ENCODE measurements around the gene CD14. TPM values are rescaled to one million over a fixed set of nuclear protein-coding genes. Genes with fewer than 3 reads are reported as not detected.

The CD14 gene
- total and polyA plus RNA-seq, 2 donors (not counting 1 experiment from before 2014, with no cell fraction given) = 0.32 to 10.9 TPM

DNA sequence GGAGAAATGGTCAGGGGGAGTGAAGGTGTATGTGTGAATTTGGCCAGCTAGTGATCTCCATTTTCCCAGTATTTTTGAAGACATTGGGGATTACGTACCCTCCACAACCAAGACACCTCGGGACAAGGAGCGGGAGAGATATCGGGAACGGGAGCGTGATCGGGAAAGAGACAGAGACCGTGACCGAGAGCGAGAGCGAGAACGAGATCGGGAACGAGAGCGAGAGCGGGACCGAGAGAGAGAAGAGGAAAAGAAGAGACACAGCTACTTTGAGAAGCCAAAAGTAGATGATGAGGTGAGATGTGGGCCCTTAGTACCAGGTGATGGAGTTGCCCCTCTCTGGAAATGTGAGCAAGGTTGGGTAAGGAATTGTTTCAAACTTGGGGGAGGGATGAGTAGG, 25.9 kb upstream of the CD14 start:
- Histone ChIP-seq H3K4me1 (ENCODE audit: control insufficient read depth, extremely low read depth, insufficient read depth, low read length) (no peaks in the 10 kb centered on the region), H3K9me3 (ENCODE audit: control insufficient read depth, insufficient read depth, low read depth, low read length) (no peaks in the 10 kb centered on the region), H2AFZ (ENCODE audit: low read length) (no peak overlapping the region), H3K36me3 (ENCODE audit: control insufficient read depth, insufficient read depth, low read length) (peaks cover 34% of the 10 kb centered on the region), H3K9ac (ENCODE audit: insufficient read depth, low read length) (no peak overlapping the region), H3K79me2 (ENCODE audit: control insufficient read depth, insufficient read depth, low read length) (no peaks in the 10 kb centered on the region), H3K27ac (ENCODE audit: insufficient read depth, low read length) (no peak overlapping the region), H3K27me3 (ENCODE audit: control insufficient read depth, insufficient read depth, low read length) (no peaks in the 10 kb centered on the region), H3K4me2 (ENCODE audit: extremely low read depth, insufficient read depth, low read length) (no peak overlapping the region), H4K20me1 (ENCODE audit: control insufficient read depth, extremely low read depth, insufficient read depth, low read length) (no peaks in the 10 kb centered on the region), H3K4me3 (replicated peaks in 1 of 4; ENCODE audit: control extremely low read depth in 1 of 4, insufficient read depth in 1 of 4, low read depth in 3 of 4, low read length in 4 of 4) (no peak overlapping the region)
- TF ChIP-seq, protein P1, sequence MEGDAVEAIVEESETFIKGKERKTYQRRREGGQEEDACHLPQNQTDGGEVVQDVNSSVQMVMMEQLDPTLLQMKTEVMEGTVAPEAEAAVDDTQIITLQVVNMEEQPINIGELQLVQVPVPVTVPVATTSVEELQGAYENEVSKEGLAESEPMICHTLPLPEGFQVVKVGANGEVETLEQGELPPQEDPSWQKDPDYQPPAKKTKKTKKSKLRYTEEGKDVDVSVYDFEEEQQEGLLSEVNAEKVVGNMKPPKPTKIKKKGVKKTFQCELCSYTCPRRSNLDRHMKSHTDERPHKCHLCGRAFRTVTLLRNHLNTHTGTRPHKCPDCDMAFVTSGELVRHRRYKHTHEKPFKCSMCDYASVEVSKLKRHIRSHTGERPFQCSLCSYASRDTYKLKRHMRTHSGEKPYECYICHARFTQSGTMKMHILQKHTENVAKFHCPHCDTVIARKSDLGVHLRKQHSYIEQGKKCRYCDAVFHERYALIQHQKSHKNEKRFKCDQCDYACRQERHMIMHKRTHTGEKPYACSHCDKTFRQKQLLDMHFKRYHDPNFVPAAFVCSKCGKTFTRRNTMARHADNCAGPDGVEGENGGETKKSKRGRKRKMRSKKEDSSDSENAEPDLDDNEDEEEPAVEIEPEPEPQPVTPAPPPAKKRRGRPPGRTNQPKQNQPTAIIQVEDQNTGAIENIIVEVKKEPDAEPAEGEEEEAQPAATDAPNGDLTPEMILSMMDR (conservative IDR thresholded peaks at IDR 0.05 in 1 of 2, IDR thresholded peaks at IDR 0.05 in 1 of 2; ENCODE audit: low read depth in 1 of 2, low read length in 2 of 2) = no peak
- TF ChIP-seq EZH2 (IDR thresholded peaks at IDR 0.05; ENCODE audit: low read length, missing control alignments) = no peak
- no peak for DNase-seq (ENCODE audit: low read depth in 2 of 2)

DNA sequence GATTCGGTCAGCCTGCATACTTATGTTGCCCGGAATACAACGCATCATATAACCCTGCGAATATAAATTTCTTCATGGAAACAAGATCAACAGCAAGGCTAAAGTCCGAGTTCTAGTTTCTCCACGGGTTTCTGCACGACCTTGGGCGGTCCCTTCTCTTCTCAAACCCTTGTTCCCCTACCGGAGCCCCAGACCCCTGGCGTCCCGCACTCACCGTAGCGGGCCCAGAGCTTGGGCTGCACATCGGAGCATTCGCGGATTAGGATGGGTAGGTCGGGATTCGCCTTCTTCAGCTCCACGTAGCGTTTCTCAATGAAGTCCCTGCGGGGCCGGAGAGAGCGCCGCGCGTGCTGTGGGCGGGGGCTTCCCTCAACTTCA, 14.1 kb upstream of the CD14 start:
- Histone ChIP-seq H3K36me3 (ENCODE audit: control insufficient read depth, insufficient read depth, low read length) (peaks cover 13% of the 10 kb centered on the region), H3K4me2 (ENCODE audit: extremely low read depth, insufficient read depth, low read length) (peak overlapping the region; percentile 98), H3K9me3 (ENCODE audit: control insufficient read depth, insufficient read depth, low read depth, low read length) (no peaks in the 10 kb centered on the region), H3K4me3 (replicated peaks in 1 of 4; ENCODE audit: control extremely low read depth in 1 of 4, insufficient read depth in 1 of 4, low read depth in 3 of 4, low read length in 4 of 4) (peak overlapping the region; percentile 87 to 93 (median 92)), H3K4me1 (ENCODE audit: control insufficient read depth, extremely low read depth, insufficient read depth, low read length) (peaks cover 4% of the 10 kb centered on the region), H2AFZ (ENCODE audit: low read length) (peak overlapping the region; percentile 82), H3K79me2 (ENCODE audit: control insufficient read depth, insufficient read depth, low read length) (peaks cover 25% of the 10 kb centered on the region), H3K27ac (ENCODE audit: insufficient read depth, low read length) (peak overlapping the region; percentile 80), H4K20me1 (ENCODE audit: control insufficient read depth, extremely low read depth, insufficient read depth, low read length) (no peaks in the 10 kb centered on the region), H3K27me3 (ENCODE audit: control insufficient read depth, insufficient read depth, low read length) (no peaks in the 10 kb centered on the region), H3K9ac (ENCODE audit: insufficient read depth, low read length) (peak overlapping the region; percentile 85)
- DNase-seq (ENCODE audit: low read depth in 2 of 2) = peak in 1 of 2 donors; percentile 6
- TF ChIP-seq, protein P1 (conservative IDR thresholded peaks at IDR 0.05 in 1 of 2, IDR thresholded peaks at IDR 0.05 in 1 of 2; ENCODE audit: low read depth in 1 of 2, low read length in 2 of 2) = no peak
- no peak for TF ChIP-seq EZH2 (IDR thresholded peaks at IDR 0.05; ENCODE audit: low read length, missing control alignments)

DNA sequence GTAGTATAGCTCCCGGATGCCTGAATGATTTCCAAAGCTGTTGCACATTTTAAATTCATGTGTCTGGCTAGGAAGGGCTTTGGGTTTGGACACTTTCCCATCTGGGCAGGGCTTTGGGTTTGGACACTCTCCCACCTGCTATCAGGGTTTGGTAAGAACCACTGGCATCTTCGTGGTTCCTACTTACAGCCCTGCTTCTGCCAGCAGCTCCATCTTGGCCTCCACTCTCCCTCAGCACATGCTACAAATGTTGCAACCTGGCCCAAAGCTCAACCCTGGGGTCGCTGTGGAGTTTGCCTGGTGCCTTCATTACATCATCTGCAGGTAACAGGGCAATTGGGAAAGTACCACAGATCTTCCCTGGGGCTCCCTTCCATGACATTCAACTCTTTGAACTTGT, 9.7 kb upstream of the CD14 start:
- H3K4me2 ChIP-seq (ENCODE audit: extremely low read depth, insufficient read depth, low read length) = no peak overlapping the region
- no peaks in the 10 kb centered on the region for H3K27me3 ChIP-seq (ENCODE audit: control insufficient read depth, insufficient read depth, low read length)
- H3K4me1 ChIP-seq (ENCODE audit: control insufficient read depth, extremely low read depth, insufficient read depth, low read length) = peaks cover 4% of the 10 kb centered on the region
- H4K20me1 ChIP-seq (ENCODE audit: control insufficient read depth, extremely low read depth, insufficient read depth, low read length) = no peaks in the 10 kb centered on the region
- no peak overlapping the region for H3K27ac ChIP-seq (ENCODE audit: insufficient read depth, low read length)
- no peak overlapping the region for H3K9ac ChIP-seq (ENCODE audit: insufficient read depth, low read length)
- H3K36me3 ChIP-seq (ENCODE audit: control insufficient read depth, insufficient read depth, low read length) = peaks cover 11% of the 10 kb centered on the region
- no peak overlapping the region for H3K4me3 ChIP-seq (replicated peaks in 1 of 4; ENCODE audit: control extremely low read depth in 1 of 4, insufficient read depth in 1 of 4, low read depth in 3 of 4, low read length in 4 of 4)
- H3K9me3 ChIP-seq (ENCODE audit: control insufficient read depth, insufficient read depth, low read depth, low read length) = no peaks in the 10 kb centered on the region
- TF ChIP-seq, protein P1 (conservative IDR thresholded peaks at IDR 0.05 in 1 of 2, IDR thresholded peaks at IDR 0.05 in 1 of 2; ENCODE audit: low read depth in 1 of 2, low read length in 2 of 2) = no peak
- TF ChIP-seq EZH2 (IDR thresholded peaks at IDR 0.05; ENCODE audit: low read length, missing control alignments) = no peak
- peak; percentile 65 to 84 for DNase-seq (ENCODE audit: low read depth in 2 of 2)
- peaks cover 21% of the 10 kb centered on the region for H3K79me2 ChIP-seq (ENCODE audit: control insufficient read depth, insufficient read depth, low read length)
- H2AFZ ChIP-seq (ENCODE audit: low read length) = no peak overlapping the region

Data from fibroblast of lung (primary cell).